SU-DHL-6 (cell line): ENCODE data around the gene FGF16.

Experiments
- H2AFZ ChIP-seq: fragments of 200-600 bp; sonication (generic); 2 replicates; pipeline ENCODE4 v1.6.1; 2014; ENCODE audit warnings: low read depth, mild to moderate bottlenecking, moderate library complexity, mixed read lengths, antibody characterized with exemption, low read length; ENCODE audit not compliant: severe bottlenecking
- H3F3A ChIP-seq: fragments of 200-600 bp; shearing (Covaris generic); 2 replicates; pipeline ENCODE4 v1.6.0; 2016; ENCODE audit warnings: antibody characterized with exemption, mild to moderate bottlenecking; ENCODE audit not compliant: insufficient read depth
- H3K27ac ChIP-seq: fragments of 200-600 bp; sonication (generic); 2 replicates; pipeline ENCODE4 v1.5.1; 2016; ENCODE audit warnings: low read depth, mild to moderate bottlenecking, low read length, moderate library complexity, mixed read lengths
- H3K27me3 ChIP-seq: fragments of 200-600 bp; sonication (generic), shearing (Covaris generic); 2 replicates; pipeline ENCODE4 v1.6.0; 2014; ENCODE audit warnings: mild to moderate bottlenecking, low read length
- H3K36me3 ChIP-seq: fragments of 200-600 bp; sonication (generic); 2 replicates; pipeline ENCODE4 v1.6.1; 2014; ENCODE audit warnings: mild to moderate bottlenecking, low read length, mixed read lengths
- H3K4me2 ChIP-seq: fragments of 300-600, 200-600 bp; shearing (Covaris generic), sonication (generic); 2 replicates; pipeline ENCODE4 v1.6.0; 2014; ENCODE audit warnings: low read length, low read depth, mild to moderate bottlenecking; ENCODE audit not compliant: poor library complexity, severe bottlenecking
- H3K4me3 ChIP-seq: fragments of 200-600 bp; sonication (generic); 2 replicates; pipeline ENCODE4 v1.5.1; 2014; ENCODE audit warnings: antibody characterized with exemption, low read length, mild to moderate bottlenecking, mixed read lengths; ENCODE audit not compliant: insufficient read depth, poor library complexity, severe bottlenecking
- H3K79me2 ChIP-seq: fragments of 200-600 bp; sonication (generic); 2 replicates; pipeline ENCODE4 v1.6.1; 2014; ENCODE audit warnings: mild to moderate bottlenecking, low read length, moderate library complexity; ENCODE audit not compliant: insufficient read depth
- H3K9ac ChIP-seq: fragments of 200-600 bp; sonication (generic); 2 replicates; pipeline ENCODE4 v1.7.0; 2014; ENCODE audit warnings: mild to moderate bottlenecking, low read length
- H3K9me2 ChIP-seq: fragments of 200-600 bp; sonication (generic); replicated peaks from 2 replicates; pipeline ENCODE4 v1.6.1; 2014; ENCODE audit warnings: low read length; ENCODE audit not compliant: insufficient read depth
- H3K9me3 ChIP-seq: fragments of 200-600 bp; sonication (generic); 2 replicates; pipeline ENCODE4 v1.6.1; 2014; ENCODE audit warnings: low read length, mixed read lengths; ENCODE audit not compliant: insufficient read depth
- H4K20me1 ChIP-seq: fragments of 200-600 bp; sonication (generic); 2 replicates; pipeline ENCODE4 v1.6.1; 2014; ENCODE audit warnings: low read depth, mild to moderate bottlenecking, antibody characterized with exemption, low read length, moderate library complexity, mixed read lengths
- EZH2phosphoT487 ChIP-seq: fragments of 200-600 bp; sonication (generic), shearing (Covaris generic); conservative IDR thresholded peaks from 2 replicates; pipeline ENCODE4 v1.6.1; 2018; ENCODE audit warnings: mild to moderate bottlenecking, antibody characterized with exemption, low read length, moderate library complexity, mixed read lengths
- TF ChIP-seq, protein P1 (sequence below): fragments of 200-600 bp; sonication (generic); IDR thresholded peaks from one replicate; pipeline ENCODE4 v1.5.1; 2017; ENCODE audit warnings: antibody characterized with exemption, mild to moderate bottlenecking, low read length, moderate library complexity; ENCODE audit not compliant: insufficient read depth, poor library complexity, severe bottlenecking

The FGF16 gene

DNA sequence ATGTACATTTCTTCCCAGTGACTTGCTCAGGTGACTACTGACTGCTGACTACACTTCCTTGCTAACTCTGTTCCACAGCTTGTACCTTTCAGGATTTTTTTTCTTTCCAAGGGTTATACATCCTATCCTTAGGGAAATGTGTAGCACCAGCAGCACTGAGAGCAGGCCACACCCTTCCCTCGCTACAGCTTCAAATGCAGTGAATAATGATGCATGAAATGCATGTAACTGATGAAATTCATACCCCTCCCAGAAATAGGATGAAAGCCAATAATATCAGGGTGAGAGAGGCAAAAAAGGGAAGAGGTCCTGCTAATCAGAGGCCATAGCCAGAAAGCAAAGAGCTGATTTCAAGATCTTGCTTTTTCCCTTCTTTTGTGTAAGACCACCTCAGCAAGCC is 6.2 kb upstream of the FGF16 start:
- Histone ChIP-seq H3K27me3 (no peaks in the 10 kb centered on the region), H3K9me2 (no peaks in the 10 kb centered on the region), H3F3A (no peaks in the 10 kb centered on the region), H3K4me3 (no peak overlapping the region), H3K27ac (no peak overlapping the region), H3K9ac (no peak overlapping the region), H3K36me3 (no peaks in the 10 kb centered on the region), H3K9me3 (no peaks in the 10 kb centered on the region), H2AFZ (no peak overlapping the region), H3K79me2 (no peaks in the 10 kb centered on the region), H3K4me2 (no peak overlapping the region), H4K20me1 (no peaks in the 10 kb centered on the region)
- TF ChIP-seq EZH2phosphoT487: no peak
- TF ChIP-seq, protein P1, sequence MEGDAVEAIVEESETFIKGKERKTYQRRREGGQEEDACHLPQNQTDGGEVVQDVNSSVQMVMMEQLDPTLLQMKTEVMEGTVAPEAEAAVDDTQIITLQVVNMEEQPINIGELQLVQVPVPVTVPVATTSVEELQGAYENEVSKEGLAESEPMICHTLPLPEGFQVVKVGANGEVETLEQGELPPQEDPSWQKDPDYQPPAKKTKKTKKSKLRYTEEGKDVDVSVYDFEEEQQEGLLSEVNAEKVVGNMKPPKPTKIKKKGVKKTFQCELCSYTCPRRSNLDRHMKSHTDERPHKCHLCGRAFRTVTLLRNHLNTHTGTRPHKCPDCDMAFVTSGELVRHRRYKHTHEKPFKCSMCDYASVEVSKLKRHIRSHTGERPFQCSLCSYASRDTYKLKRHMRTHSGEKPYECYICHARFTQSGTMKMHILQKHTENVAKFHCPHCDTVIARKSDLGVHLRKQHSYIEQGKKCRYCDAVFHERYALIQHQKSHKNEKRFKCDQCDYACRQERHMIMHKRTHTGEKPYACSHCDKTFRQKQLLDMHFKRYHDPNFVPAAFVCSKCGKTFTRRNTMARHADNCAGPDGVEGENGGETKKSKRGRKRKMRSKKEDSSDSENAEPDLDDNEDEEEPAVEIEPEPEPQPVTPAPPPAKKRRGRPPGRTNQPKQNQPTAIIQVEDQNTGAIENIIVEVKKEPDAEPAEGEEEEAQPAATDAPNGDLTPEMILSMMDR: no peak

DNA sequence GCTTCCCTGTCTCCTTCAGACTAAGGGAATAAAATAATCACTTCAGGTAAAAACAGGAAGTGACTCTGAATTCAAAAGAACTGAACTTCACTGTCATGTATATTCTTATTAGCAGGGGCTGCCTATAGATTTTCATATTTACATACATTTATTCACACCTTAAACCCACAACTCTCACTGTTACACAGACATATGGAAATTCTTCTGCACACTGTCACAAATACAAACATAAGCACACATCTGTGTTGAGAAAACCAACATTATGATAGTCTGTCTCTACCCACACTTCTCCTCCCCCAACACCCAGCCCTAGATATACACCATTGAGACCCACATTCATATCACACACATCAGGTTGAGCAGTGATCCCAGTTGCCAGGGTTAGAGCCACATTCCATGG is 5.7 kb upstream of the FGF16 start:
- Histone ChIP-seq H3K4me2 (no peak overlapping the region), H4K20me1 (no peaks in the 10 kb centered on the region), H3K9ac (no peak overlapping the region), H3K4me3 (no peak overlapping the region), H3K27ac (no peak overlapping the region), H3F3A (no peaks in the 10 kb centered on the region), H3K27me3 (no peaks in the 10 kb centered on the region), H2AFZ (no peak overlapping the region), H3K9me2 (no peaks in the 10 kb centered on the region), H3K79me2 (no peaks in the 10 kb centered on the region), H3K36me3 (no peaks in the 10 kb centered on the region), H3K9me3 (no peaks in the 10 kb centered on the region)
- TF ChIP-seq, protein P1: no peak
- TF ChIP-seq EZH2phosphoT487: no peak

DNA sequence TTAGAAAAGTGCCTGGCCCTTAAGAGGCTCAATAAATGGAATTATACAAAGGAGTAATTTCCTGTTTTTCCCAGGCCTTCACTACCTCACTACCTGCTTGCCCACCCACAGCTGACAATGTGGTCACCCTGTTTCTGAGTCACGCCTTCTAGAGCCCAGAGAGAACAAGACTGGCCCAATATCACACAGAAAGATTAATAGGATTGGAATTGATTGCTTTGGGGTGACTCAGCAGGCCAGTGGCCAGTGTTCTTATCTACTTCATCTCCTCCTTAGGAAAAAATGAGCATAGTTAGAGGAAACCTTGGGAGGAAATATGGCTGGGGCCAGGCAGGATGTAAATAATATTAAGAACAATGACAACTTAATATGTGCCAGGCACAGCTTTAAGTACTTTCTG is 4.5 kb upstream of the FGF16 start:
- Histone ChIP-seq H3K4me2 (no peak overlapping the region), H4K20me1 (no peaks in the 10 kb centered on the region), H3K79me2 (no peaks in the 10 kb centered on the region), H3F3A (no peaks in the 10 kb centered on the region), H2AFZ (no peak overlapping the region), H3K9me2 (no peaks in the 10 kb centered on the region), H3K9ac (no peak overlapping the region), H3K9me3 (no peaks in the 10 kb centered on the region), H3K4me3 (no peak overlapping the region), H3K27me3 (no peaks in the 10 kb centered on the region), H3K27ac (no peak overlapping the region), H3K36me3 (no peaks in the 10 kb centered on the region)
- TF ChIP-seq EZH2phosphoT487: no peak
- TF ChIP-seq, protein P1: no peak
